Smooth muscle cell (in vitro differentiated cells): ENCODE results near the gene APOL2. TPM values are rescaled to one million over a fixed set of nuclear protein-coding genes. Genes with fewer than 3 reads are reported as not detected.
"Not testable (repeated sequence)": the region's sequence is repeated elsewhere in the genome, so short reads cannot be mapped to it uniquely, and the experiment has no call there.

Source experiments
- DNase-seq: peaks from one replicate; lab custom pipeline; 2025; ENCODE audit not compliant: unreplicated experiment; lab: John Stamatoyannopoulos, UW
- H2AFZ ChIP-seq: fragments of 200-600 bp; sonication (generic); 2 replicates; pipeline ENCODE4 v1.6.0; 2016; ENCODE audit warnings: antibody characterized with exemption, low read depth, mild to moderate bottlenecking
- H3F3A ChIP-seq: fragments of 200-600 bp; sonication (generic); 2 replicates; pipeline ENCODE4 v1.6.0; 2017; ENCODE audit warnings: antibody characterized with exemption, low read depth
- H3K27ac ChIP-seq: fragments of 200-600 bp; sonication (generic); 2 replicates; pipeline ENCODE4 v1.5.1; 2016; ENCODE audit warnings: low read depth, mild to moderate bottlenecking
- H3K27me3 ChIP-seq: fragments of 200-600 bp; sonication (generic); 2 replicates; pipeline ENCODE4 v1.6.1; 2016; ENCODE audit warnings: low read depth, mild to moderate bottlenecking
- H3K36me3 ChIP-seq: fragments of 200-600 bp; sonication (generic); 2 replicates; pipeline ENCODE4 v1.5.1; 2016; ENCODE audit warnings: low read depth
- H3K4me1 ChIP-seq: fragments of 200-600 bp; sonication (generic); 2 replicates; pipeline ENCODE4 v1.5.1; 2016; ENCODE audit warnings: low read depth
- H3K4me2 ChIP-seq: fragments of 200-600 bp; sonication (generic); 2 replicates; pipeline ENCODE4 v1.6.0; 2016; ENCODE audit warnings: mild to moderate bottlenecking
- H3K4me3 ChIP-seq: fragments of 200-600 bp; sonication (generic); 2 replicates; pipeline ENCODE4 v1.5.1; 2016; ENCODE audit warnings: mild to moderate bottlenecking
- H3K79me2 ChIP-seq: fragments of 200-600 bp; sonication (generic); 2 replicates; pipeline ENCODE4 v1.6.0; 2016; ENCODE audit warnings: low read depth, mild to moderate bottlenecking
- H3K9ac ChIP-seq: fragments of 200-600 bp; sonication (generic); 2 replicates; pipeline ENCODE4 v1.6.0; 2016; ENCODE audit warnings: low read depth
- H3K9me3 ChIP-seq: fragments of 200-600 bp; sonication (generic); replicated peaks from 2 replicates; pipeline ENCODE4 v1.5.1; 2016; ENCODE audit warnings: low read depth
- H4K20me1 ChIP-seq: fragments of 200-600 bp; sonication (generic); 2 replicates; pipeline ENCODE4 v1.6.0; 2016; ENCODE audit warnings: low read depth
- CTCF ChIP-seq: fragments of 200-600 bp; sonication (generic); IDR thresholded peaks from 2 replicates; pipeline ENCODE4 v1.5.1; 2017; ENCODE audit warnings: borderline replicate concordance, mild to moderate bottlenecking, antibody characterized with exemption; ENCODE audit not compliant: insufficient read depth, poor library complexity, severe bottlenecking
- WGBS: methylation state at CpG from one replicate; pipeline ENCODE4 v1.1.7; 2016; ENCODE audit warnings: low lambda C conversion rate; 5-methylcytosine and 5-hydroxymethylcytosine counted together
- polyA plus RNA-seq: library from polyadenylated mRNA; unstranded; fragments of >200 nt; fragmentation: Nextera tagmentation; extraction: Ambion mirVana; gene quantifications from 2 replicates; pipeline ENCODE4 v1.2.1, GENCODE V29; 2016
- total RNA-seq: library from RNA; depleted of rRNA; stranded (reverse); fragments of >200 nt; gene quantifications from 2 replicates; pipeline ENCODE4 v1.2.3, GENCODE V29; 2014

Gene APOL2
- total and polyA plus RNA-seq, 2 experiments from 2014 or later, result 8.0 to 14.7 TPM

- no peak within 1 kb of the TSS for H3K9ac ChIP-seq
- DNase-seq, result no peak
These were observed 37.6 kb downstream of the APOL2 start, which contains the start of gene APOL4 for GRCh38 chr22:36201630-36202319. Gene APOL4 (minus strand): TSS chr22:36201809. CDS start chr22:36201734, 75 bp downstream.

GRCh38 chr22:36201025-36201424 is 38.3 kb downstream of the APOL2 start:
- not testable (repeated sequence) for H3K9ac ChIP-seq, H3K36me3 ChIP-seq, H3F3A ChIP-seq, H2AFZ ChIP-seq, H3K4me3 ChIP-seq, H3K79me2 ChIP-seq, H3K4me2 ChIP-seq, H3K27me3 ChIP-seq, H3K9me3 ChIP-seq, DNase-seq, H4K20me1 ChIP-seq, H3K27ac ChIP-seq
- WGBS, result 100% methylated on average over 1 of the region's 5 CpGs
- H3K4me1 ChIP-seq, result peaks cover 26% of the 10 kb centered on the region

More at GRCh38 chr22:36201630-36202319, 37.6 kb downstream of the APOL2 start, which contains the start of gene APOL4:
- Histone ChIP-seq H2AFZ (no peak within 1 kb of the TSS), H3K9me3 (no peaks in the 10 kb centered on the region), H3K79me2 (no peaks in the 10 kb centered on the region), H3K27me3 (no peaks in the 10 kb centered on the region), H3F3A (no peaks in the 10 kb centered on the region), H3K4me3 (no peak within 1 kb of the TSS), H3K27ac (no peak within 1 kb of the TSS), H3K4me2 (no peak within 1 kb of the TSS), H3K36me3 (no peaks in the 10 kb centered on the region), H3K4me1 (peaks cover 19% of the 10 kb centered on the region), H4K20me1 (no peaks in the 10 kb centered on the region)
- no peak for TF ChIP-seq CTCF
- 84% methylated on average over 13 of the region's 13 CpGs for WGBS

GRCh38 chr22:36199001-36199551 is 40.3 kb downstream of the APOL2 start:
- H3K4me2 ChIP-seq, result no peak overlapping the region
- DNase-seq, result no peak
- peaks cover 4% of the 10 kb centered on the region for H3F3A ChIP-seq
- 95% methylated on average over 5 of the region's 5 CpGs for WGBS
- no peak overlapping the region for H3K4me3 ChIP-seq
- H3K36me3 ChIP-seq, result no peaks in the 10 kb centered on the region
- no peaks in the 10 kb centered on the region for H4K20me1 ChIP-seq
- no peak for TF ChIP-seq CTCF
- no peaks in the 10 kb centered on the region for H3K79me2 ChIP-seq
- no peak overlapping the region for H2AFZ ChIP-seq
- no peaks in the 10 kb centered on the region for H3K9me3 ChIP-seq
- H3K4me1 ChIP-seq, result peaks cover 30% of the 10 kb centered on the region
- no peaks in the 10 kb centered on the region for H3K27me3 ChIP-seq
- no peak overlapping the region for H3K9ac ChIP-seq
- no peak overlapping the region for H3K27ac ChIP-seq

GRCh38 chr22:36198536-36198935 is 40.8 kb downstream of the APOL2 start:
- Histone ChIP-seq H3K4me3 (no peak overlapping the region), H4K20me1 (no peaks in the 10 kb centered on the region), H3K79me2 (no peaks in the 10 kb centered on the region), H3K4me2 (no peak overlapping the region), H3K27me3 (no peaks in the 10 kb centered on the region), H3K9ac (no peak overlapping the region), H3K9me3 (no peaks in the 10 kb centered on the region), H3K4me1 (peaks cover 30% of the 10 kb centered on the region), H3K27ac (no peak overlapping the region), H3F3A (peaks cover 4% of the 10 kb centered on the region), H2AFZ (no peak overlapping the region), H3K36me3 (no peaks in the 10 kb centered on the region)
- WGBS, result 91% methylated on average over 3 of the region's 3 CpGs
- no peak for DNase-seq
- no peak for TF ChIP-seq CTCF
